ENCODE results near the gene CNOT6L. TPM values are rescaled to one million over a fixed set of nuclear protein-coding genes. Genes with fewer than 3 reads are reported as not detected.

The CNOT6L gene
- total and polyA plus RNA-seq, 2 of the 4 experiments (the other 2 are of a cell fraction) = 3.5 to 21.1 TPM

GRCh38 chr4:77797239-77797638 is 21.9 kb downstream of the CNOT6L start:
- peaks cover 16% of the 10 kb centered on the region; the same call in 1 of the 2 replicates for H4K20me1 ChIP-seq (ENCODE audit: insufficient read depth, low read length)
- no peak overlapping the region for H4K8ac ChIP-seq (ENCODE audit: low read depth in 2 of 2, low read length in 2 of 2)
- ATAC-seq (ENCODE audit: low read depth) (no peak), DNase-seq (no peak)
- H3K4me2 ChIP-seq (ENCODE audit: low read depth, low read length) = no peak overlapping the region
- CTCF ChIA-PET = interaction anchor here (0.5 kb wide), 1 partner anchor 21 kb away, joined by 3 read pairs; no protein-coding TSS in a partner anchor
- in situ Hi-C loops (cut with MboI; ENCODE audit: low sequenced_read_pairs) (no loop called here), intact Hi-C loops (cut with micrococcal nuclease) (no loop called here), dilution Hi-C loops (cut with HindIII; ENCODE audit: low sequenced_read_pairs, unreplicated experiment) (no loop called here)
- H3K9me1 ChIP-seq (ENCODE audit: insufficient read depth, low read length) = peaks cover 7% of the 10 kb centered on the region
- no peak overlapping the region for H2AK9ac ChIP-seq (replicated peaks; ENCODE audit: low read depth, low read length, poor library complexity)
- H2AFZ ChIP-seq (replicated peaks; ENCODE audit: low read length, poor library complexity) = no peak overlapping the region
- H3K9ac ChIP-seq (ENCODE audit: low read depth, low read length) = no peak overlapping the region
- H4K5ac ChIP-seq (ENCODE audit: low read depth, low read length) = no peak overlapping the region
- H3K4me3 ChIP-seq (ENCODE audit: insufficient read depth, low read depth, low read length) = no peak overlapping the region
- H3K23ac ChIP-seq (ENCODE audit: low read depth, low read length) = no peak overlapping the region
- no peak overlapping the region for H3K56ac ChIP-seq (ENCODE audit: extremely low read depth, insufficient read depth, low read length)
- no peak overlapping the region for H2BK20ac ChIP-seq (ENCODE audit: low read depth, low read length)
- H3K14ac ChIP-seq (replicated peaks; ENCODE audit: low read depth, low read length) = no peak overlapping the region
- H2AK5ac ChIP-seq (ENCODE audit: low read depth, low read length) = no peak overlapping the region
- H4K91ac ChIP-seq (ENCODE audit: insufficient read depth, low read depth, low read length) = no peak overlapping the region
- H3K27ac ChIP-seq (ENCODE audit: insufficient read depth, low read length) = no peak overlapping the region
- TF ChIP-seq USF2 (IDR thresholded peaks at IDR 0.05; ENCODE audit: low read depth, low read length) (no peak), MAFK (IDR thresholded peaks at IDR 0.05; ENCODE audit: low read depth, low read length) (no peak), RFX5 (IDR thresholded peaks at IDR 0.05; ENCODE audit: low read depth, low read length) (no peak), CHD1 (IDR thresholded peaks at IDR 0.05; ENCODE audit: low read depth, low read length) (no peak), RCOR1 (IDR thresholded peaks at IDR 0.05; ENCODE audit: insufficient replicate concordance, low read length) (no peak), MXI1 (IDR thresholded peaks at IDR 0.05; ENCODE audit: borderline replicate concordance, low read depth, low read length) (no peak), BHLHE40 (IDR thresholded peaks at IDR 0.05; ENCODE audit: low read depth, low read length) (no peak), FOS (IDR thresholded peaks at IDR 0.05; ENCODE audit: low read depth, low read length) (no peak), NFE2L2 (IDR thresholded peaks at IDR 0.05; ENCODE audit: low read depth, low read length) (no peak), CEBPB (IDR thresholded peaks at IDR 0.05; ENCODE audit: low read depth, low read length) (no peak), SMC3 (IDR thresholded peaks at IDR 0.05; ENCODE audit: low read depth, low read length) (no peak), RAD21 (IDR thresholded peaks at IDR 0.05; ENCODE audit: low read length) (no peak), MAZ (IDR thresholded peaks at IDR 0.05; ENCODE audit: borderline replicate concordance, low read depth, low read length) (no peak), POLR2A (IDR thresholded peaks at IDR 0.05; ENCODE audit: low read depth, low read length) (no peak)
- TF ChIP-seq, protein P1, sequence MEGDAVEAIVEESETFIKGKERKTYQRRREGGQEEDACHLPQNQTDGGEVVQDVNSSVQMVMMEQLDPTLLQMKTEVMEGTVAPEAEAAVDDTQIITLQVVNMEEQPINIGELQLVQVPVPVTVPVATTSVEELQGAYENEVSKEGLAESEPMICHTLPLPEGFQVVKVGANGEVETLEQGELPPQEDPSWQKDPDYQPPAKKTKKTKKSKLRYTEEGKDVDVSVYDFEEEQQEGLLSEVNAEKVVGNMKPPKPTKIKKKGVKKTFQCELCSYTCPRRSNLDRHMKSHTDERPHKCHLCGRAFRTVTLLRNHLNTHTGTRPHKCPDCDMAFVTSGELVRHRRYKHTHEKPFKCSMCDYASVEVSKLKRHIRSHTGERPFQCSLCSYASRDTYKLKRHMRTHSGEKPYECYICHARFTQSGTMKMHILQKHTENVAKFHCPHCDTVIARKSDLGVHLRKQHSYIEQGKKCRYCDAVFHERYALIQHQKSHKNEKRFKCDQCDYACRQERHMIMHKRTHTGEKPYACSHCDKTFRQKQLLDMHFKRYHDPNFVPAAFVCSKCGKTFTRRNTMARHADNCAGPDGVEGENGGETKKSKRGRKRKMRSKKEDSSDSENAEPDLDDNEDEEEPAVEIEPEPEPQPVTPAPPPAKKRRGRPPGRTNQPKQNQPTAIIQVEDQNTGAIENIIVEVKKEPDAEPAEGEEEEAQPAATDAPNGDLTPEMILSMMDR (conservative IDR thresholded peaks at IDR 0.05; ENCODE audit: low read depth, low read length) = no peak
- TF ChIP-seq, protein P2, sequence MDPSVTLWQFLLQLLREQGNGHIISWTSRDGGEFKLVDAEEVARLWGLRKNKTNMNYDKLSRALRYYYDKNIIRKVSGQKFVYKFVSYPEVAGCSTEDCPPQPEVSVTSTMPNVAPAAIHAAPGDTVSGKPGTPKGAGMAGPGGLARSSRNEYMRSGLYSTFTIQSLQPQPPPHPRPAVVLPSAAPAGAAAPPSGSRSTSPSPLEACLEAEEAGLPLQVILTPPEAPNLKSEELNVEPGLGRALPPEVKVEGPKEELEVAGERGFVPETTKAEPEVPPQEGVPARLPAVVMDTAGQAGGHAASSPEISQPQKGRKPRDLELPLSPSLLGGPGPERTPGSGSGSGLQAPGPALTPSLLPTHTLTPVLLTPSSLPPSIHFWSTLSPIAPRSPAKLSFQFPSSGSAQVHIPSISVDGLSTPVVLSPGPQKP (IDR thresholded peaks at IDR 0.05; ENCODE audit: borderline replicate concordance, low read depth, low read length) = no peak
- H2BK120ac ChIP-seq (ENCODE audit: low read depth, low read length) = no peak overlapping the region
- H2BK5ac ChIP-seq (ENCODE audit: low read depth, low read length, poor library complexity, severe bottlenecking) = no peak overlapping the region
- peaks cover 35 to 36% of the 10 kb centered on the region in 2 experiments for H3K79me1 ChIP-seq (ENCODE audit: low read depth in 1 of 2, low read length in 2 of 2)
- no peak overlapping the region for H2BK15ac ChIP-seq (ENCODE audit: low read depth, low read length)
- POLR2A ChIA-PET (ENCODE audit: unreplicated experiment) = no interaction called here
- H3K4me1 ChIP-seq (ENCODE audit: control insufficient read depth, insufficient read depth, low read length) = peaks cover 4% of the 10 kb centered on the region; the same call in 1 of the 2 replicates
- H3K18ac ChIP-seq (ENCODE audit: low read depth, low read length) = no peak overlapping the region
- no peaks in the 10 kb centered on the region for H3K9me3 ChIP-seq (ENCODE audit: control insufficient read depth, insufficient read depth, low read length)
- no TSS peak for BruUV-seq (replicated peaks)
- H3K36me3 ChIP-seq (ENCODE audit: control insufficient read depth, insufficient read depth, low read length) = no peaks in the 10 kb centered on the region
- no peak overlapping the region for H3K4ac ChIP-seq (ENCODE audit: low read depth, low read length)
- H3K27me3 ChIP-seq (ENCODE audit: control insufficient read depth, insufficient read depth, low read length) = no peaks in the 10 kb centered on the region
